Measurements from ENCODE around the gene CMTM4. TPM values are rescaled to one million over a fixed set of nuclear protein-coding genes. Genes with fewer than 3 reads are reported as not detected.

CMTM4 gene
- total and polyA plus RNA-seq, 2 of the 4 experiments (the other 2 are of a cell fraction), result 9.0 to 14.5 TPM

GRCh38 chr16:66662445-66663194 is 33.9 kb downstream of the CMTM4 start:
- H3K4me3 ChIP-seq (ENCODE audit: insufficient read depth, low read depth, low read length), result no peak overlapping the region
- BruUV-seq (replicated peaks), result no TSS peak
- 0 out of 2 replicates have a peak overlapping the region, but pooled peaks have one; percentile 1 for H3K27ac ChIP-seq (ENCODE audit: insufficient read depth, low read length)
- H4K8ac ChIP-seq (ENCODE audit: low read depth in 2 of 2, low read length in 2 of 2), result peak overlapping the region in 1 of 2 experiments; percentile 33; a peak in 1 of 4 replicates
- no peaks in the 10 kb centered on the region for H3K36me3 ChIP-seq (ENCODE audit: control insufficient read depth, insufficient read depth, low read length)
- H3K56ac ChIP-seq (ENCODE audit: extremely low read depth, insufficient read depth, low read length), result no peak overlapping the region
- H2BK20ac ChIP-seq (ENCODE audit: low read depth, low read length), result no peak overlapping the region
- no peak overlapping the region for H3K4ac ChIP-seq (ENCODE audit: low read depth, low read length)
- H3K9me3 ChIP-seq (ENCODE audit: control insufficient read depth, insufficient read depth, low read length), result no peaks in the 10 kb centered on the region
- POLR2A ChIA-PET (ENCODE audit: unreplicated experiment), result no interaction called here
- TF ChIP-seq FOS (IDR thresholded peaks at IDR 0.05; ENCODE audit: low read depth, low read length) (no peak), MAFK (IDR thresholded peaks at IDR 0.05; ENCODE audit: low read depth, low read length) (no peak), USF2 (IDR thresholded peaks at IDR 0.05; ENCODE audit: low read depth, low read length) (no peak), NFE2L2 (IDR thresholded peaks at IDR 0.05; ENCODE audit: low read depth, low read length) (no peak), RAD21 (IDR thresholded peaks at IDR 0.05; ENCODE audit: low read length) (peak; percentile 54), SMC3 (IDR thresholded peaks at IDR 0.05; ENCODE audit: low read depth, low read length) (peak; percentile 40)
- TF ChIP-seq, protein P1, sequence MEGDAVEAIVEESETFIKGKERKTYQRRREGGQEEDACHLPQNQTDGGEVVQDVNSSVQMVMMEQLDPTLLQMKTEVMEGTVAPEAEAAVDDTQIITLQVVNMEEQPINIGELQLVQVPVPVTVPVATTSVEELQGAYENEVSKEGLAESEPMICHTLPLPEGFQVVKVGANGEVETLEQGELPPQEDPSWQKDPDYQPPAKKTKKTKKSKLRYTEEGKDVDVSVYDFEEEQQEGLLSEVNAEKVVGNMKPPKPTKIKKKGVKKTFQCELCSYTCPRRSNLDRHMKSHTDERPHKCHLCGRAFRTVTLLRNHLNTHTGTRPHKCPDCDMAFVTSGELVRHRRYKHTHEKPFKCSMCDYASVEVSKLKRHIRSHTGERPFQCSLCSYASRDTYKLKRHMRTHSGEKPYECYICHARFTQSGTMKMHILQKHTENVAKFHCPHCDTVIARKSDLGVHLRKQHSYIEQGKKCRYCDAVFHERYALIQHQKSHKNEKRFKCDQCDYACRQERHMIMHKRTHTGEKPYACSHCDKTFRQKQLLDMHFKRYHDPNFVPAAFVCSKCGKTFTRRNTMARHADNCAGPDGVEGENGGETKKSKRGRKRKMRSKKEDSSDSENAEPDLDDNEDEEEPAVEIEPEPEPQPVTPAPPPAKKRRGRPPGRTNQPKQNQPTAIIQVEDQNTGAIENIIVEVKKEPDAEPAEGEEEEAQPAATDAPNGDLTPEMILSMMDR (conservative IDR thresholded peaks at IDR 0.05; ENCODE audit: low read depth, low read length), result peak; percentile 51
- CTCF ChIA-PET, result interaction anchor here (0.7 to 2.7 kb wide), 10 partner anchors 8 to 92 kb away, joined by 3 to 17 read pairs (median 4); no protein-coding TSS in a partner anchor
- H2BK120ac ChIP-seq (ENCODE audit: low read depth, low read length), result no peak overlapping the region
- H3K27me3 ChIP-seq (ENCODE audit: control insufficient read depth, insufficient read depth, low read length), result no peaks in the 10 kb centered on the region
- intact Hi-C loops (cut with micrococcal nuclease), result loop anchor here (1.0 to 5.0 kb wide), 3 partner anchors 54 to 210 kb away; no protein-coding TSS in a partner anchor
- 100% methylated on average over 1 of the region's 7 CpGs; no CpG with 5 or more reads in 1 of the 2 experiments for WGBS, 2 experiments (ENCODE audit: extremely low coverage in 2 of 2, insufficient read length in 1 of 2)
- DNase-seq (peak; percentile 44), ATAC-seq (ENCODE audit: low read depth) (peak; percentile 76)
- H2BK5ac ChIP-seq (ENCODE audit: low read depth, low read length, poor library complexity, severe bottlenecking), result peak overlapping the region; percentile 17
- H2AK9ac ChIP-seq (replicated peaks; ENCODE audit: low read depth, low read length, poor library complexity), result peak overlapping the region; percentile 11
- no peak overlapping the region for H3K23ac ChIP-seq (ENCODE audit: low read depth, low read length)
- H3K79me1 ChIP-seq (ENCODE audit: low read depth in 1 of 2, low read length in 2 of 2), result peaks cover 7 to 17% of the 10 kb centered on the region in 2 experiments
- 0 out of 2 replicates have a peak overlapping the region, but pooled peaks have one; percentile 50 for H4K91ac ChIP-seq (ENCODE audit: insufficient read depth, low read depth, low read length)
- 0 out of 2 replicates have a peak, but pooled peaks cover 4% of the 10 kb centered on the region for H4K20me1 ChIP-seq (ENCODE audit: insufficient read depth, low read length)
- no peaks in the 10 kb centered on the region for H3K9me1 ChIP-seq (ENCODE audit: insufficient read depth, low read length)
- peak overlapping the region; percentile 26; the same call in 1 of the 2 replicates for H3K14ac ChIP-seq (replicated peaks; ENCODE audit: low read depth, low read length)
- dilution Hi-C loops (cut with HindIII; ENCODE audit: low sequenced_read_pairs, unreplicated experiment), result no loop called here
- no peak overlapping the region for H2AFZ ChIP-seq (replicated peaks; ENCODE audit: low read length, poor library complexity)
- H3K18ac ChIP-seq (ENCODE audit: low read depth, low read length), result no peak overlapping the region
- H3K4me1 ChIP-seq (ENCODE audit: control insufficient read depth, insufficient read depth, low read length), result peaks cover 8% of the 10 kb centered on the region
- 0 out of 2 replicates have a peak overlapping the region, but pooled peaks have one; percentile 10 for H3K9ac ChIP-seq (ENCODE audit: low read depth, low read length)
- H2AK5ac ChIP-seq (ENCODE audit: low read depth, low read length), result no peak overlapping the region
- H4K5ac ChIP-seq (ENCODE audit: low read depth, low read length), result no peak overlapping the region; the same call in 1 of the 2 replicates
- H2BK15ac ChIP-seq (ENCODE audit: low read depth, low read length), result no peak overlapping the region
- in situ Hi-C loops (cut with MboI; ENCODE audit: low sequenced_read_pairs), result no loop called here
- H3K4me2 ChIP-seq (ENCODE audit: low read depth, low read length), result no peak overlapping the region

Measured in IMR-90 (cell line).